Measurements from ENCODE around the gene GDF10.

The GDF10 gene

DNA sequence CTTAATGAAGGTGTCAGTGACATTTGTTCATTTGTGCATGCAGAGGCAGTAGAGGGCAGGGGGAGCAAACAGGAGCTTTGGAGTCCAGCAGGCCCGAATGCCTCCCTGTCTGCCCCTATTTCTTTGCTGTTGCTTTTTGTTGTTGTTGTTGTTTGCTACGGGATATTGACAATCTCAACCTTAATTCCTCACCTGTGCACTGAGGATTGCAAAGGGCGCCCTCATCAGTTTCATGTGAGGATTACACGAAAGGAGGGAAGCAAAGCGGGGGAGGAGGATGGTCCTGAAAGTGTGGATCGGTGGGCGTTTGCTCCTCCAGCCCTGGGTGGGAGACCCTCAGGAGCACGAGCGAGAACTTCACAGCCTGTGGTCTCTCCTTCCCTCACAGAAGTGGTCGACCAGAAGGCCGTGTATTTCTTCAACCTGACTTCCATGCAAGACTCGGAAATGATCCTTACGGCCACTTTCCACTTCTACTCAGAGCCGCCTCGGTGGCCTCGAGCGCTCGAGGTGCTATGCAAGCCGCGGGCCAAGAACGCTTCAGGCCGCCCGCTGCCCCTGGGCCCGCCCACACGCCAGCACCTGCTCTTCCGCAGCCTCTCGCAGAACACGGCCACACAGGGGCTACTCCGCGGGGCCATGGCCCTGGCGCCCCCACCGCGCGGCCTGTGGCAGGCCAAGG is 9.6 kb downstream of the GDF10 start:
- Histone ChIP-seq H3K4me3 (no peak overlapping the region), H3K36me3 (no peaks in the 10 kb centered on the region), H3K27ac (no peak overlapping the region), H3K27me3 (peaks cover 0 to 10% of the 10 kb centered on the region in 2 donors), H3K9me3 (no peaks in the 10 kb centered on the region), H3K4me1 (peaks cover 0 to 10% (median 3%) of the 10 kb centered on the region in 4 donors)
- DNase-seq: no peak
- TF ChIP-seq, protein P1, sequence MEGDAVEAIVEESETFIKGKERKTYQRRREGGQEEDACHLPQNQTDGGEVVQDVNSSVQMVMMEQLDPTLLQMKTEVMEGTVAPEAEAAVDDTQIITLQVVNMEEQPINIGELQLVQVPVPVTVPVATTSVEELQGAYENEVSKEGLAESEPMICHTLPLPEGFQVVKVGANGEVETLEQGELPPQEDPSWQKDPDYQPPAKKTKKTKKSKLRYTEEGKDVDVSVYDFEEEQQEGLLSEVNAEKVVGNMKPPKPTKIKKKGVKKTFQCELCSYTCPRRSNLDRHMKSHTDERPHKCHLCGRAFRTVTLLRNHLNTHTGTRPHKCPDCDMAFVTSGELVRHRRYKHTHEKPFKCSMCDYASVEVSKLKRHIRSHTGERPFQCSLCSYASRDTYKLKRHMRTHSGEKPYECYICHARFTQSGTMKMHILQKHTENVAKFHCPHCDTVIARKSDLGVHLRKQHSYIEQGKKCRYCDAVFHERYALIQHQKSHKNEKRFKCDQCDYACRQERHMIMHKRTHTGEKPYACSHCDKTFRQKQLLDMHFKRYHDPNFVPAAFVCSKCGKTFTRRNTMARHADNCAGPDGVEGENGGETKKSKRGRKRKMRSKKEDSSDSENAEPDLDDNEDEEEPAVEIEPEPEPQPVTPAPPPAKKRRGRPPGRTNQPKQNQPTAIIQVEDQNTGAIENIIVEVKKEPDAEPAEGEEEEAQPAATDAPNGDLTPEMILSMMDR (IDR thresholded peaks at IDR 0.05): peak; percentile 18 to 21
- intact Hi-C loops (cut with DNase I; ENCODE audit: low total_unique reads): no loop called here

DNA sequence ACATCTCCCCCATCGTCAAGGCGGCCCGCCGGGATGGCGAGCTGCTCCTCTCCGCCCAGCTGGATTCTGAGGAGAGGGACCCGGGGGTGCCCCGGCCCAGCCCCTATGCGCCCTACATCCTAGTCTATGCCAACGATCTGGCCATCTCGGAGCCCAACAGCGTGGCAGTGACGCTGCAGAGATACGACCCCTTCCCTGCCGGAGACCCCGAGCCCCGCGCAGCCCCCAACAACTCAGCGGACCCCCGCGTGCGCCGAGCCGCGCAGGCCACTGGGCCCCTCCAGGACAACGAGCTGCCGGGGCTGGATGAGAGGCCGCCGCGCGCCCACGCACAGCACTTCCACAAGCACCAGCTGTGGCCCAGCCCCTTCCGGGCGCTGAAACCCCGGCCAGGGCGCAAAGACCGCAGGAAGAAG is 10.1 kb downstream of the GDF10 start:
- TF ChIP-seq, protein P1 (IDR thresholded peaks at IDR 0.05): no peak

DNA sequence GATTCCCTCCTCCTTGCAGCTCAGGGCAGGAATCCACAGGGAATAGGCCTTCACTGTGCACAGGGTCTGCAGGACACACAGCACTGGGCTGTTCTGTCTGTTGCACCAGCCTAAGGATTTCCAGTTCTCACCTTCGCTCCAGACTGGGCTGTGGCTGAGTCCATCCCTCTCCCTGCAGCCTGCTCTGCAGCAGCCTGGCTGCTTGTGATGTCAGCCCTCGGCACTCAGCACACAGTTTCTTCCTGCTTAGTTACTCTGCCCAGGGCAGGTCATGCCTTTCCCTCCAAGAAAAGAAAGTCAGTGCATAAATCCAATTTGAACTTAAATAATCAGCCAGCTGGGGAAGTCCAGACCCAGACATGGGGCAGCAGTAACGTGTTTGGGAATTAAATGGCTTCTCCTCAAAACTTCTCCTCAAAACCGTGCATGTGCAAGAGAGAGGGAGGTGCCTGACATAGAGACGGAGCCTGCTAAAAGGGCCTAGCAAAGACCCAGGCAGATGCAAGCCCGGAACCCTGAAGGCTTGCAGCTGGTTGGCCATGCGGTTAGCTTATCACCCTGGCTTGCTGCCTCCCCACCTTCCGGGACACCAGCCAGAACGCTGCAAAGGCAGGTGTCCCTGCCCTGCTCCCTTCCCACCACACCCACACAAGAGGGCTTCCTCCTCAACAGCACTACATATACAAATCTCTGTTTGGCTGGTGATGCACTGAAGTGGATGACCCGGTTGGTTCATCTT is 11.4 kb downstream of the GDF10 start:
- no peaks in the 10 kb centered on the region for H3K36me3 ChIP-seq
- TF ChIP-seq, protein P1 (IDR thresholded peaks at IDR 0.05): no peak
- no peak for DNase-seq
- no peaks in the 10 kb centered on the region for H3K9me3 ChIP-seq
- H3K27me3 ChIP-seq: no peaks in the 10 kb centered on the region
- no peak overlapping the region for H3K27ac ChIP-seq
- peaks cover 0 to 10% (median 3%) of the 10 kb centered on the region in 4 donors for H3K4me1 ChIP-seq
- no peak overlapping the region for H3K4me3 ChIP-seq
- intact Hi-C loops (cut with DNase I; ENCODE audit: low total_unique reads): loop anchor here (1.0 kb wide), 1 partner anchor 263 kb away; no protein-coding TSS in a partner anchor

More for the DNA sequence above, 10.1 kb downstream of the GDF10 start:
- H3K4me1 ChIP-seq: peaks cover 0 to 10% (median 3%) of the 10 kb centered on the region in 4 donors
- H3K27ac ChIP-seq: no peak overlapping the region
- no peak overlapping the region for H3K4me3 ChIP-seq
- no peaks in the 10 kb centered on the region for H3K9me3 ChIP-seq
- H3K27me3 ChIP-seq: peaks cover 0 to 8% of the 10 kb centered on the region in 2 donors
- no peak for DNase-seq
- intact Hi-C loops (cut with DNase I; ENCODE audit: low total_unique reads): no loop called here
- H3K36me3 ChIP-seq: no peaks in the 10 kb centered on the region

GRCh38 chr10:47311932-47312662 is 12.1 kb downstream of the GDF10 start:
- peak; percentile 88 to 89 for DNase-seq
- H3K9me3 ChIP-seq: no peaks in the 10 kb centered on the region
- no peak overlapping the region for H3K27ac ChIP-seq
- H3K27me3 ChIP-seq: no peaks in the 10 kb centered on the region
- no peak overlapping the region for H3K4me3 ChIP-seq
- intact Hi-C loops (cut with DNase I; ENCODE audit: low total_unique reads): loop anchor here (1.0 to 2.0 kb wide), 2 partner anchors 264 to 287 kb away; no protein-coding TSS in a partner anchor
- TF ChIP-seq, protein P1 (IDR thresholded peaks at IDR 0.05): peak; percentile 84 to 92
- H3K4me1 ChIP-seq: peaks cover 0 to 10% (median 3%) of the 10 kb centered on the region in 4 donors
- H3K36me3 ChIP-seq: no peaks in the 10 kb centered on the region

- no peak for DNase-seq
- Histone ChIP-seq H3K36me3 (no peaks in the 10 kb centered on the region), H3K9me3 (no peaks in the 10 kb centered on the region), H3K27me3 (no peaks in the 10 kb centered on the region), H3K4me1 (peaks cover 0 to 10% (median 3%) of the 10 kb centered on the region in 4 donors), H3K27ac (no peak overlapping the region), H3K4me3 (no peak overlapping the region)
- intact Hi-C loops (cut with DNase I; ENCODE audit: low total_unique reads): loop anchor here (2.0 kb wide), 1 partner anchor 288 kb away; no protein-coding TSS in a partner anchor
- TF ChIP-seq, protein P1 (IDR thresholded peaks at IDR 0.05): no peak
These were observed 12.6 kb downstream of the GDF10 start for GRCh38 chr10:47312663-47312995.
